Measurements from ENCODE around the gene PLK3.

GRCh38 chr1:44821240-44821715, 21.1 kb downstream of the PLK3 start:
- TF ChIP-seq POLR2A (IDR thresholded peaks at IDR 0.05) (no peak), CTCF (IDR thresholded peaks at IDR 0.05) (no peak), EP300 (IDR thresholded peaks at IDR 0.05) (no peak)
